ENCODE data around the gene TMPRSS5.

DNA sequence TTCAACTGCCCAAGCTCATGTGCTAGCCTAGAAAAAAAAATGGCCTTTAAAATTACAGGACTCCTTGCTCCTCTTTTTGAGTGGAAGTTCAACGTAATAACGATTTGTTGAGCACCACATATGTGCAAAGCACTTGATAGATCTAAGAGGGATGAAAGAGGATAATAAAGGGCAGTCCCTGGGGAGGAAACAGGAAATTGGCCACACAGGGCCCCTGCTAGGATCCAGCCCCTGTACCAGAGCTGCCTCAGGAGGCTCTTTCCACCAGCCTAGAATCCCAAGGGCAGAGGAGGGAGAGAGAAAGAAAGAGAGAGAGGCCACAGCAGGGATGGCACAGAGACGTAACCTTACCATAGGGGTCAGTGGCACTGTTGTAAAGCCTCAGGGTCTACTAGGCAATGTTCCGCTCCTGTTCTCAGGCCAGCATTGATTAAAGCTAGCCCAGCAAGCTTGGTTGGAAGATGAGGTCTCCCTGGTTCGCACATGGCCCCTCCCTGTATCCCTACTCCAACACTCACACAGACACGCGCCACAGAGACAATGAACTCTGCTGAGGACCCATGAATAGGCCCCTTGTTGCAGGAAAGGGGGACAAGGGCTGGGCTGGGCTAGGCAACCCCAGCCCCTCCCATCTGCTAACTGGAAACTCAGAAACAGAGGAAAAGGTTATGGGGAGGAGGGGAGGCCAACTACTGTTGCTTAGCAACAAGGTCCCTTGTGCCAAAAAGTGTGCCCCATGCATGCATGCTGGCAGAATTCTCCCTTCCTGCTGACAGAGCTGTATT, at the start of gene TMPRSS5:
- TF ChIP-seq, protein P1, sequence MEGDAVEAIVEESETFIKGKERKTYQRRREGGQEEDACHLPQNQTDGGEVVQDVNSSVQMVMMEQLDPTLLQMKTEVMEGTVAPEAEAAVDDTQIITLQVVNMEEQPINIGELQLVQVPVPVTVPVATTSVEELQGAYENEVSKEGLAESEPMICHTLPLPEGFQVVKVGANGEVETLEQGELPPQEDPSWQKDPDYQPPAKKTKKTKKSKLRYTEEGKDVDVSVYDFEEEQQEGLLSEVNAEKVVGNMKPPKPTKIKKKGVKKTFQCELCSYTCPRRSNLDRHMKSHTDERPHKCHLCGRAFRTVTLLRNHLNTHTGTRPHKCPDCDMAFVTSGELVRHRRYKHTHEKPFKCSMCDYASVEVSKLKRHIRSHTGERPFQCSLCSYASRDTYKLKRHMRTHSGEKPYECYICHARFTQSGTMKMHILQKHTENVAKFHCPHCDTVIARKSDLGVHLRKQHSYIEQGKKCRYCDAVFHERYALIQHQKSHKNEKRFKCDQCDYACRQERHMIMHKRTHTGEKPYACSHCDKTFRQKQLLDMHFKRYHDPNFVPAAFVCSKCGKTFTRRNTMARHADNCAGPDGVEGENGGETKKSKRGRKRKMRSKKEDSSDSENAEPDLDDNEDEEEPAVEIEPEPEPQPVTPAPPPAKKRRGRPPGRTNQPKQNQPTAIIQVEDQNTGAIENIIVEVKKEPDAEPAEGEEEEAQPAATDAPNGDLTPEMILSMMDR (optimal IDR thresholded peaks at IDR 0.05 in 1 of 3, IDR thresholded peaks at IDR 0.05 in 1 of 3, conservative IDR thresholded peaks at IDR 0.05 in 1 of 3; ENCODE audit: extremely low read depth in 1 of 3, insufficient read depth in 2 of 3, low read length in 3 of 3), result no peak
- TF ChIP-seq EZH2 (IDR thresholded peaks at IDR 0.05; ENCODE audit: low read length), result no peak

Data from keratinocyte (primary cell).